Smooth muscle cell (in vitro differentiated cells): ENCODE data around the gene SAMD15. TPM values are rescaled to one million over a fixed set of nuclear protein-coding genes. Genes with fewer than 3 reads are reported as not detected.

Experiments used
- DNase-seq: peaks from one replicate; lab custom pipeline; 2025; ENCODE audit not compliant: unreplicated experiment; lab: John Stamatoyannopoulos, UW
- H2AFZ ChIP-seq: fragments of 200-600 bp; sonication (generic); 2 replicates; pipeline ENCODE4 v1.6.0; 2016; ENCODE audit warnings: antibody characterized with exemption, low read depth, mild to moderate bottlenecking
- H3F3A ChIP-seq: fragments of 200-600 bp; sonication (generic); 2 replicates; pipeline ENCODE4 v1.6.0; 2017; ENCODE audit warnings: antibody characterized with exemption, low read depth
- H3K27ac ChIP-seq: fragments of 200-600 bp; sonication (generic); 2 replicates; pipeline ENCODE4 v1.5.1; 2016; ENCODE audit warnings: low read depth, mild to moderate bottlenecking
- H3K27me3 ChIP-seq: fragments of 200-600 bp; sonication (generic); 2 replicates; pipeline ENCODE4 v1.6.1; 2016; ENCODE audit warnings: low read depth, mild to moderate bottlenecking
- H3K36me3 ChIP-seq: fragments of 200-600 bp; sonication (generic); 2 replicates; pipeline ENCODE4 v1.5.1; 2016; ENCODE audit warnings: low read depth
- H3K4me1 ChIP-seq: fragments of 200-600 bp; sonication (generic); 2 replicates; pipeline ENCODE4 v1.5.1; 2016; ENCODE audit warnings: low read depth
- H3K4me2 ChIP-seq: fragments of 200-600 bp; sonication (generic); 2 replicates; pipeline ENCODE4 v1.6.0; 2016; ENCODE audit warnings: mild to moderate bottlenecking
- H3K4me3 ChIP-seq: fragments of 200-600 bp; sonication (generic); 2 replicates; pipeline ENCODE4 v1.5.1; 2016; ENCODE audit warnings: mild to moderate bottlenecking
- H3K79me2 ChIP-seq: fragments of 200-600 bp; sonication (generic); 2 replicates; pipeline ENCODE4 v1.6.0; 2016; ENCODE audit warnings: low read depth, mild to moderate bottlenecking
- H3K9ac ChIP-seq: fragments of 200-600 bp; sonication (generic); 2 replicates; pipeline ENCODE4 v1.6.0; 2016; ENCODE audit warnings: low read depth
- H3K9me3 ChIP-seq: fragments of 200-600 bp; sonication (generic); replicated peaks from 2 replicates; pipeline ENCODE4 v1.5.1; 2016; ENCODE audit warnings: low read depth
- H4K20me1 ChIP-seq: fragments of 200-600 bp; sonication (generic); 2 replicates; pipeline ENCODE4 v1.6.0; 2016; ENCODE audit warnings: low read depth
- WGBS: methylation state at CpG from one replicate; pipeline ENCODE4 v1.1.7; 2016; ENCODE audit warnings: low lambda C conversion rate; 5-methylcytosine and 5-hydroxymethylcytosine counted together
- polyA plus RNA-seq: library from polyadenylated mRNA; unstranded; fragments of >200 nt; fragmentation: Nextera tagmentation; extraction: Ambion mirVana; gene quantifications from 2 replicates; pipeline ENCODE4 v1.2.1, GENCODE V29; 2016
- total RNA-seq: library from RNA; depleted of rRNA; stranded (reverse); fragments of >200 nt; gene quantifications from 2 replicates; pipeline ENCODE4 v1.2.3, GENCODE V29; 2014
- TF ChIP-seq, protein P1 (sequence below): fragments of 200-600 bp; sonication (generic); IDR thresholded peaks from 2 replicates; pipeline ENCODE4 v1.5.1; 2017; ENCODE audit warnings: borderline replicate concordance, mild to moderate bottlenecking, antibody characterized with exemption; ENCODE audit not compliant: insufficient read depth, poor library complexity, severe bottlenecking

Gene SAMD15
- total and polyA plus RNA-seq, 2 experiments from 2014 or later, result 0.49 to 1.1 TPM

- Histone ChIP-seq H3K9me3 (no peaks in the 10 kb centered on the region), H3K4me1 (no peaks in the 10 kb centered on the region), H3K79me2 (no peaks in the 10 kb centered on the region), H3K36me3 (peaks cover 32% of the 10 kb centered on the region), H3K27ac (no peak overlapping the region), H3K4me2 (no peak overlapping the region), H3K27me3 (no peaks in the 10 kb centered on the region), H3F3A (no peaks in the 10 kb centered on the region), H3K9ac (no peak overlapping the region), H3K4me3 (no peak overlapping the region), H2AFZ (no peak overlapping the region), H4K20me1 (no peaks in the 10 kb centered on the region)
- WGBS, result 93% methylated on average over 3 of the region's 3 CpGs
- TF ChIP-seq, protein P1, sequence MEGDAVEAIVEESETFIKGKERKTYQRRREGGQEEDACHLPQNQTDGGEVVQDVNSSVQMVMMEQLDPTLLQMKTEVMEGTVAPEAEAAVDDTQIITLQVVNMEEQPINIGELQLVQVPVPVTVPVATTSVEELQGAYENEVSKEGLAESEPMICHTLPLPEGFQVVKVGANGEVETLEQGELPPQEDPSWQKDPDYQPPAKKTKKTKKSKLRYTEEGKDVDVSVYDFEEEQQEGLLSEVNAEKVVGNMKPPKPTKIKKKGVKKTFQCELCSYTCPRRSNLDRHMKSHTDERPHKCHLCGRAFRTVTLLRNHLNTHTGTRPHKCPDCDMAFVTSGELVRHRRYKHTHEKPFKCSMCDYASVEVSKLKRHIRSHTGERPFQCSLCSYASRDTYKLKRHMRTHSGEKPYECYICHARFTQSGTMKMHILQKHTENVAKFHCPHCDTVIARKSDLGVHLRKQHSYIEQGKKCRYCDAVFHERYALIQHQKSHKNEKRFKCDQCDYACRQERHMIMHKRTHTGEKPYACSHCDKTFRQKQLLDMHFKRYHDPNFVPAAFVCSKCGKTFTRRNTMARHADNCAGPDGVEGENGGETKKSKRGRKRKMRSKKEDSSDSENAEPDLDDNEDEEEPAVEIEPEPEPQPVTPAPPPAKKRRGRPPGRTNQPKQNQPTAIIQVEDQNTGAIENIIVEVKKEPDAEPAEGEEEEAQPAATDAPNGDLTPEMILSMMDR, result no peak
- no peak for DNase-seq
These were observed 49.2 kb downstream of the SAMD15 start for GRCh38 chr14:77426396-77426795.

DNA sequence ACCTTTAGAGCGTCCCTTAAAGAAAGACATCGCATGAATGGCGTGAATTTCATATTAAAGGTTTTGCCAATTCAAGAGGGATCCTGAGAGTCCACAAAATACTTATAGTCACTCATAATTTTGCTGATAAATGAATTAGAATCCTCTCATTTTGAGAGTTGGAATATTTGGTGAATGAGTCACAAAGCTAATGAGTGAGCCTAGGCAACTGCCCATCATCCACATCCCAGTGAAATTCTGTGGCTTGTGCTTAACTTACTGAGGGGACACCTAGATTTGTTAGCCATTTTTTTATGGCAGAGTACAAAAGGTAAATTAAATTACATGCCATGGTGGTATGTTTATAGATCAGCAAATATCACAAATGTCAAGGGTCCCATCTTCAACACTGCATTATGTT lies 58.9 kb downstream of the SAMD15 start:
- H3K27ac ChIP-seq, result no peak overlapping the region
- TF ChIP-seq, protein P1, result no peak
- peaks cover 31% of the 10 kb centered on the region for H3K36me3 ChIP-seq
- WGBS, result 98% methylated on average over 3 of the region's 3 CpGs
- no peaks in the 10 kb centered on the region for H3K79me2 ChIP-seq
- no peak overlapping the region for H3K4me2 ChIP-seq
- H2AFZ ChIP-seq, result no peak overlapping the region
- no peak for DNase-seq
- no peak overlapping the region for H3K4me3 ChIP-seq
- H4K20me1 ChIP-seq, result no peaks in the 10 kb centered on the region
- H3K4me1 ChIP-seq, result no peaks in the 10 kb centered on the region
- H3F3A ChIP-seq, result no peaks in the 10 kb centered on the region
- no peaks in the 10 kb centered on the region for H3K9me3 ChIP-seq
- H3K27me3 ChIP-seq, result no peaks in the 10 kb centered on the region
- H3K9ac ChIP-seq, result no peak overlapping the region

DNA sequence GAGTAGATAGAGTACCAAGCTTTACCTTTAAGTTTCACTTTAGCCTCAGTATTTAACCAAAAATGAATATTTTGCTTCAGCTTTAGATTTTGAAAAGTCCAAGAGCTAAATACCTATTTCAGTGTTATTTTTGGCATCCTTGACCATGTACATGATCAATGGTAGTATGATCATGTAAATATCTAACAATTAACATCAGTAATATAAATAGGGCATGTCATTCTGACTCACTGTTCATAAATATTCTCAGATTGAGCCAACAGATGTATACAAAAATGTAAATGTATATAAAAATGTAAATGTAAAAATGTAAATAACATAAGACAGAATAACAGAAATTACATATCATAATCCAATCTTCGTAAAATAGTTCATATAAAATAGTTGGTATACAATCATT lies 61.4 kb downstream of the SAMD15 start:
- no peaks in the 10 kb centered on the region for H3K79me2 ChIP-seq
- no peaks in the 10 kb centered on the region for H3K4me1 ChIP-seq
- H3K27ac ChIP-seq, result no peak overlapping the region
- no peaks in the 10 kb centered on the region for H3K27me3 ChIP-seq
- DNase-seq, result no peak
- 97% methylated on average over 1 of the region's 1 CpG for WGBS
- no peak overlapping the region for H2AFZ ChIP-seq
- H3K9me3 ChIP-seq, result no peaks in the 10 kb centered on the region
- peaks cover 37% of the 10 kb centered on the region for H3K36me3 ChIP-seq
- no peak overlapping the region for H3K9ac ChIP-seq
- H3F3A ChIP-seq, result no peaks in the 10 kb centered on the region
- no peaks in the 10 kb centered on the region for H4K20me1 ChIP-seq
- TF ChIP-seq, protein P1, result no peak
- no peak overlapping the region for H3K4me3 ChIP-seq
- no peak overlapping the region for H3K4me2 ChIP-seq

GRCh38 chr14:77439861-77440260 lies 62.7 kb downstream of the SAMD15 start:
- 98% methylated on average over 4 of the region's 4 CpGs for WGBS
- H3K4me3 ChIP-seq, result no peak overlapping the region
- no peaks in the 10 kb centered on the region for H3K4me1 ChIP-seq
- TF ChIP-seq, protein P1, result no peak
- no peak overlapping the region for H2AFZ ChIP-seq
- no peaks in the 10 kb centered on the region for H3K79me2 ChIP-seq
- H3K9ac ChIP-seq, result no peak overlapping the region
- no peaks in the 10 kb centered on the region for H4K20me1 ChIP-seq
- H3K36me3 ChIP-seq, result peaks cover 28% of the 10 kb centered on the region
- H3K27ac ChIP-seq, result no peak overlapping the region
- H3F3A ChIP-seq, result no peaks in the 10 kb centered on the region
- H3K27me3 ChIP-seq, result no peaks in the 10 kb centered on the region
- H3K9me3 ChIP-seq, result no peaks in the 10 kb centered on the region
- no peak for DNase-seq
- H3K4me2 ChIP-seq, result no peak overlapping the region
